SKM-1 treated with dmso at 0.1 percent for 144 hours (cell line): ENCODE results near the gene ADORA2B.
A peak's percentile ranks its signal among the peaks of the same experiment; 100 is the strongest.
"Not testable (repeated sequence)": the region's sequence is repeated elsewhere in the genome, so short reads cannot be mapped to it uniquely, and the experiment has no call there.

Experiments
- DNase-seq: peaks from one replicate; lab custom pipeline; 2025; ENCODE audit not compliant: unreplicated experiment; lab: John Stamatoyannopoulos, UW

ADORA2B gene

DNA sequence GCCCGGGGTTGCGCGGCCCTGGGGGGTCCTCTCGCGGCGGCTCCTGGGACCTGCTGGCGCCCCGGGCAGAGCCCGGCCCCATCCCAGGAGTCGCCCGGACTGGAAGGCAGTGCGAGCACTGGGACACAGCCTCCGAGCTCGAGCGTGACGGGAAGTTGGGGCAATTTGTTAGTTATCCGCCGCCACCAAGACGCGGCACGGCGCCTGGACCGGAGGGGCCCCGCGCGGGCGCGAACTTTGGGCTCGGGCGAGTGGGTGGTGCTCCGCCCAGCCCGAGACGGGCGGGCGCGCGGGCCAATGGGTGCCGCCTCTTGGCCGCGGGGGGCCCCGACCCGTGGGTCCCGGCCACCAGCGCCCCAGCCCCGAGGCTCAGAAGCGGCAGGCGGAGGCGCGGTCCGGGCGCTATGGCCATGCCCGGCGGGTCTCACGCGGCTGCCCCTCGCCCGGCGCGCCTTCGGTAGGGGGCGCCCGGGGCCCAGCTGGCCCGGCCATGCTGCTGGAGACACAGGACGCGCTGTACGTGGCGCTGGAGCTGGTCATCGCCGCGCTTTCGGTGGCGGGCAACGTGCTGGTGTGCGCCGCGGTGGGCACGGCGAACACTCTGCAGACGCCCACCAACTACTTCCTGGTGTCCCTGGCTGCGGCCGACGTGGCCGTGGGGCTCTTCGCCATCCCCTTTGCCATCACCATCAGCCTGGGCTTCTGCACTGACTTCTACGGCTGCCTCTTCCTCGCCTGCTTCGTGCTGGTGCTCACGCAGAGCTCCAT, at the start of gene ADORA2B:
ADORA2B (plus strand) TSS at position 372 of the 768 bp plus-strand sequence; CDS start at position 491, 119 bp downstream.
- DNase-seq = peak; percentile 44

DNA sequence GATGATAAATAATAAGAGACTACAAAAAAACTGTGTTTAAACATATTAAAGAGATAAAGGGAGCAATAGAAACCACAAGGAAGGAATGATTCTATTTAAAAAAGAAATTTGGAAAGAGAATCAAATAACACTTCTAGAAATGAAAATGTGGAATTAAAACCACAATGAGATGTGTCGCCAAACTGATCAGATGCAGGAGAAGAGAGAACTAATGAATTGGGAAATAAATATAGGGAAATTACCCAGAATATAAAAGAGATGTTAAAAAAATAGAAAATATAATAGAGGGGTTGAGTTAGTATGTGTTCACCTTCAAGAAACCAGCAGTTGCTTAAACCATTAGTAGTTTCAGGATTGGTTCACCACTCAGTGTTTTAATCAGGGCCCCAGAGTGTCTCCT, 48.7 kb upstream of the ADORA2B start:
- no peak for DNase-seq

DNA sequence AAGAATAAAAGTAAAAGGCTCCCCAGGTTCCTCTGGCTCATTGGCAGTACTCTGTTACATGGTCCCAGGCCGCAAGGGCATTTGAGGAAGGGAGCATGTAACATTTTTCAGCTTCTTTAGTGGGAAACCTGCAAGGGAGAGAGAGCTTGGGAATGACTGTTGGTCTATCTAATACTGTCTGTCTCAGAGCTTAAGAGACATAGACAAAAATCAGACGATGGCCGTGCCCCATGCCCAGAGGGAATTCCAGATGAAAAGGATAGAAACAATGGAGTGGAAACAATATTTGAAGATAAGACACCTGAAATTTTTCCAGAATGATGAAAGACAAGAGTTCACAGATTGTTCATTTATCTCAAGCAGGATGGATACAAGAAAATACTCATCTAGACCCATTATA, 48.1 kb upstream of the ADORA2B start:
- DNase-seq = no peak

GRCh38 chr17:15899596-15899995, 45.3 kb upstream of the ADORA2B start:
- not testable (repeated sequence) for DNase-seq

GRCh38 chr17:15900871-15901270, 44.1 kb upstream of the ADORA2B start:
- DNase-seq = no peak

- not testable (repeated sequence) for DNase-seq
Measured at GRCh38 chr17:15905236-15905635, 39.7 kb upstream of the ADORA2B start.

- DNase-seq = no peak
Measured at GRCh38 chr17:15907290-15907689, 37.6 kb upstream of the ADORA2B start.

DNA sequence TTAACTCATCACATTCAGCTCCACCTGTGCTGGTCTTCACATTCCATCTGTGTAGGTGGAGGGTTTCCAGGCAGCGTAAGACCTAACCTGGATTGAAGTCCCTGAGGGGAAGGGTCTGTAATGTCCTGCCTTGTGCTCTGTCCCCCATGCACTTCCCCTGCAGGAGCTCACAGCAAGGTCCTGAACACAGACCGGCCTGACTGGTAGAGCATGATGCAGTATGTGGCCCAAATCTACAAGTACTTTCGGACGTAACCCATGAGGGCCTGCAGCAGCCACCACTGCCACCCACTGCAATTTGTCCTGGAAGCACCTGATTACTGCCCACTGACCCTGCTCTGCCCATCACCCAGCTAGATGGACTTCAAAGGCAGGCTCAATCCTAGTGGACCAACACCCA, 36.6 kb upstream of the ADORA2B start:
- DNase-seq = no peak

DNA sequence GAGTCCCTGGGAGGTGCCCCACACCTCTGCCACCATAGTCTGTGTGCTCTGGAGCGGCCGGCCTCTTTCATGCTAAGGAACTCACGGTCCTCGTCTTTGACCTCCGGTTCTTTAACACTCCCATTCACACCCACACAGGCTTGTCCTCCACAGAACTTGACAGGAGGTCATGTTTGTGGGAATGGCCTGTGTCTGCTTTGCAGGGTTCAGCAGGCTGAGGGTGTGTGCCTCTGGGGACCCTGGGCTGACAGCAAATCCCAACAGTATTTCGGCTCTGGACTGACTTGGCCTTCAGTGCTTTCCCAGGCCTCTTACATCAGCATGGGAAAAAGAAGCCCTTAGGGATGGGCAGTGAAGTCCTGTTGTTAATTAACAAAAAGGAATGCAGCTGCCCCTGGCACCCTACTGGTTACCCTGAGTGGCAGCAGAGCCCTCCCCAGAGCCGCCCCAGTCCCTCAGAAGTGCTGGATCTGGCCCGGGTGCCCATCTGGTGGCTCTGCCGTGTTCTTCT, 35.4 kb upstream of the ADORA2B start:
- no peak for DNase-seq

- no peak for DNase-seq
Measured at GRCh38 chr17:15910791-15911190, 34.1 kb upstream of the ADORA2B start.

GRCh38 chr17:15911701-15912100, 33.2 kb upstream of the ADORA2B start:
- DNase-seq = not testable (repeated sequence)

GRCh38 chr17:15912416-15912955, 32.4 kb upstream of the ADORA2B start:
- DNase-seq = no peak

GRCh38 chr17:15913826-15914225, 31.1 kb upstream of the ADORA2B start:
- no peak for DNase-seq

DNA sequence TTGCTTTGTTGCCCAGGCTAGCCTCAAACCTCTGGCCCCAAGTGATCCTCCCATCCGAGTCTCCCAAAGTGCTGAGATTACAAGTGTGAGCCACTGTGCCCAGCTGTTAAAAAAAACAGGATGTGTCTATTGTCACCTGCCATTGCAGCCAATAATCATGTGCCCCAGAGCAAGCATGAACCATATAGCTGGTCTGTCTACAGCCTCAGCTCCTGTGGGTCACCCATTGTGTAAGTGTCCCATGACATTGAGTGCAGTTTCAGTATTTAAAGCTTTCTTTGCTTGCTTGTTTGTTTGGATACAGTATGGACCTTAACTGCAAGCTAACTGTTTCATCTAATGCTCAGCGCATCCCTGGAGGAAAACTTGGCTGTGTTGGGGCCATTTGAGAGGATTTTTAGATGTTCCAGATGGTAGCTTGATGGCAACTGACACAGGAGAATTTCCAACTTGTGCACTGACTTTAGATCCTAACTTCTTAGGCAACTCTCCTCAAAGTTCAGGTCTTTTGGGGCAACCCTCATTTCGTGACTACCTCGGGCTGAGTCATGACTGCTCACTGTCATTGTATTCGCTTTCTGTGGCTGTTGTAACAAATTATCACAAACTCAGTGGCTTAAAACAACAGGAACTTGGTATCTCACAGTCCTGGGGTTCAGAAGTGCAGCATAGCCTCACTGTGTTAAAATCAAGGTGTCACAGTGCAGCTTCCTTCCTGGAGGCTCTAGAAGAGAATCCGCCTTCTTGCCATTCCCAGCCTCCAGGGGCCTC, 30.3 kb upstream of the ADORA2B start:
- peak; percentile 23 for DNase-seq

- DNase-seq = no peak
Measured at GRCh38 chr17:15915961-15916360, 29.0 kb upstream of the ADORA2B start.

GRCh38 chr17:15917021-15917437, 27.9 kb upstream of the ADORA2B start:
- no peak for DNase-seq

GRCh38 chr17:15917438-15918027, 27.4 kb upstream of the ADORA2B start:
- no peak for DNase-seq

DNA sequence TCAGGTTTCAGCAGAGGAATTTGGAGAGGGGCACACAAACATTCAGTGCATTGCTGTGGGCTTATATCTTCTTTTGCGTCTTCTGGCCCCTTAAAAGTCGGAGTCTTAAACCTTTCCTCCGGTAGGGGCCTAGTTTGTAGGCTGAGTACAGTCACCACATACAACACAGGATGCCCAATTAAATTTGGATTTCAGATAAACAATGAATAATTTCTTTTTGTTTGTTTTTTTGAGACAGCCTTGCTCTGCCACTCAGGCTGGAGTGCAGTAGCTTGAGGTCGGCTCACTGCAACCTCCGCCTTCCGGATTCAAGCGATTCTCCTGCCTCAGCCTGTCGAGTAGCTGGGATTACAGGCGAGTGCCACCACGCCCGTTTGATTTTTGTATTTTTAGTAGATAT, 26.7 kb upstream of the ADORA2B start:
- no peak for DNase-seq

DNA sequence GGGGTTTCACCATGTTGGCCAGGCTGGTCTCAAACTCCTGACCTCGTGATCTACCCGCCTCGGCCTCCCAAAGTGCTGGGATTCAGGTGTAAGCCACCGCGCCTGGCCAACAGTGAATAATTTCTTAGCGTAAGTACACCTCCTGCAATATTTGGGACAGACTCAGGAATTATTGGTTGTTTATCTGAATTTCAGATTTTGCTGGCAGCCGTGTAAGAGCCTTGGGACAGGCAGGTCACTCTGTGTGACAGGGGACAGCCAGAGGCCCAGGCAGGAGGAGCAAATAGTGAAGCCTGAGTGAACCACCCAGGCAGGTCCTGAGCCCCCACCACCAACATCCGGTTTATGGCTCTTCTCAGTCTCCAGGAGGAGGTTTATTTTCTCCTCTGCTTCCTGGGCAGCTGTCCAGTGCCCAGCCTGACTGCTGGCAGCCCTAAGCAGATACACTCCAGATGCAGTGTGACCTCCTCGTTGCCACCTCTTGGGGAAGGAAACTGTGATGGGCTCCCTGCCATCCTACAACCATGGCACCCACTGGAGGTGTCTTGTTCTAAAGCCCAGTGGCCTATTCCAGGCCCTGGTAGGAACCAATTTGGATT, 26.2 kb upstream of the ADORA2B start:
- no peak for DNase-seq

DNA sequence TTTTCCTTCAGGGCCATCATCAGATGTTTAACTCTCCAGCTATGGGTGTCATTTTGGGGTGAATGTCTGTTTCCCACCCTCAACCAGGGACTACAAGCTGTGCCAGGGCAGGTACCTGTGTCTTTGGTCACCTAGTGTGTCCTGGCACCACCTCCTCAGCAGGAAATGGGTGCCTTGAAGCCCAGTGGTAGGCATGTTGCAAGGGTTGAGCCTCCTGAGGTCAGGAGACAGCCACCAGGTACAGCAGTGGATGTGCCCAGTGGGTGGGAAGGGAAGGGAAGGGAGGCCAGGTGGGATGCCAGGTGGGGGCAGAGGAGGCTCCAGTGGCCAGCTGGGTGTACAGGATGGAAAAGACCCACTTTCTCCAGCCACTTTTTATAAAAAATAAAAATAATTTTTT, 25.5 kb upstream of the ADORA2B start:
- DNase-seq = no peak

DNA sequence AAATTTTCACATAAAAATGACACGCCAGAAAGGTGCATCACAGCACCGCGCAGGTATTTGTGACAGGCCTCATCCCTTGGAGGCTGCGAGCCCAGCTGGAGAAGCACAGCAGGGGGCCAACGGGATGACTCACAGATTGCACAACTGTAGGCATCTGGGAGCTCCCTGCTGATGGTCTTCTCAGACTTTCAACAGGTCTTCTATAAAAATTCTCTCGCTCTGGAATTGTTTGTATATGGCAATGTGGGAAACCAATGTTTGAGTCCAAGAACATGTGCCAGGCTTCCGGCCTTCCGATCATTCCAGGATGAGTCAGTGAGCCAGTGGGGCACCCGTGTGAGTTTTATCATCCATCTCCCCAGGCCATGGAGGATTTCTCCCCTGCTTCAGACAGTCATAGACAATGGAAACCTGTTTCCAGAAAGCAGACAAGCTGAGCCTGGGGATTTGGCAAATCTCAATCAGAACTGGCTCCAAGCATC, 24.1 kb upstream of the ADORA2B start:
- DNase-seq = no peak
